WERI-Rb-1 (cell line): Measurements from ENCODE around the gene SH3RF1.

Experiments used
- DNase-seq: peaks from one replicate; pipeline ENCODE4 v3.0.0-alpha.2; 2020
- H3K27ac ChIP-seq: fragments of 250-450 bp; sonication (Bioruptor Pico); 2 replicates; pipeline ENCODE4 v1.5.1; 2020; ENCODE audit warnings: mild to moderate bottlenecking, moderate library complexity
- H3K27me3 ChIP-seq: fragments of 250-450 bp; sonication (Bioruptor Pico); 2 replicates; pipeline ENCODE4 v1.5.1; 2021; ENCODE audit warnings: mild to moderate bottlenecking, low read depth, moderate library complexity; ENCODE audit not compliant: insufficient read depth, severe bottlenecking
- H3K36me3 ChIP-seq: fragments of 250-450 bp; sonication (Bioruptor Pico); 2 replicates; pipeline ENCODE4 v1.5.1; 2020; ENCODE audit warnings: mild to moderate bottlenecking, moderate library complexity
- H3K4me3 ChIP-seq: 2 replicates; pipeline ENCODE4 v1.5.1; 2011; ENCODE audit warnings: low read depth, mild to moderate bottlenecking, control low read depth, low read length
- H3K9me3 ChIP-seq: fragments of 250-450 bp; sonication (Bioruptor Pico); 2 replicates; pipeline ENCODE4 v1.5.1; 2021; ENCODE audit warnings: mild to moderate bottlenecking, moderate library complexity; ENCODE audit not compliant: severe bottlenecking
- TF ChIP-seq, protein P1 (sequence below): IDR thresholded peaks from 2 replicates; pipeline ENCODE4 v1.5.1; 2011; ENCODE audit warnings: low read depth, mild to moderate bottlenecking, control low read depth, inconsistent platforms, low read length

Gene SH3RF1

DNA sequence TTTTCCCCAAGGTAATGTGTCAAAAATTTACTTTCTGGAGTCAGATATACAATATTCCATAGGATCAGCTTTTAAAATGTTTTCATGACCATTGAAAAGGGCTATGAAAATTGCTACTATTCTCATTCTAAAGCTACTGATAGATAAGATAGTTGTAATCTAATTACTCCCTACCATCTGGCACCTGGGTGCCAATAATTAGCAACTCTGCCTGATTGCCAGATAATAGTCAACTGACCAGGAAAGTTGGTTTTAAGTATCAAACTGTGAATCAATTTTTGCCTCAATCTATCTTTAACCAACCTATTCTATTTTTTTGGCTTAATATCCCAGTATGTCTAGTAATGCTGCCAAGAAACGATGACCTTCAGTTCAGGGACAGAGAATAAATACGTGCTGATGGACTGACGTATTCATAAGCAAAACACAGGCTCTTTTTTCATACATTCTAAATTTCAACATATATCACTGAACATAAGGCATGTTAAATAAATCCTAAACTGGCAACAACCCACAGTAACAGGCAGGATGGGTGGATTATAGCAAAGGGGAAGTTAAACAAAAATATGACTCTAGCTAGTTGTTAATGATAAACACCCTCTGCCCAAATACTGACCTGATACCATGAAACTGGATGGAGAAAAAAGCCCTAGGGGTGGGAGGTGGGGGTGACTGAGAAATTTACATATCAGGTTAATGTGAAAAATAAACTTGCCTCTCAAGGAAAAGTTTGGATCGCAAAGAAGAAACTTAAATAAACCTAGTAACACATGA lies 18.2 kb downstream of the SH3RF1 start:
- H3K36me3 ChIP-seq = no peaks in the 10 kb centered on the region
- H3K27ac ChIP-seq = no peak overlapping the region
- H3K27me3 ChIP-seq = no peaks in the 10 kb centered on the region
- TF ChIP-seq, protein P1, sequence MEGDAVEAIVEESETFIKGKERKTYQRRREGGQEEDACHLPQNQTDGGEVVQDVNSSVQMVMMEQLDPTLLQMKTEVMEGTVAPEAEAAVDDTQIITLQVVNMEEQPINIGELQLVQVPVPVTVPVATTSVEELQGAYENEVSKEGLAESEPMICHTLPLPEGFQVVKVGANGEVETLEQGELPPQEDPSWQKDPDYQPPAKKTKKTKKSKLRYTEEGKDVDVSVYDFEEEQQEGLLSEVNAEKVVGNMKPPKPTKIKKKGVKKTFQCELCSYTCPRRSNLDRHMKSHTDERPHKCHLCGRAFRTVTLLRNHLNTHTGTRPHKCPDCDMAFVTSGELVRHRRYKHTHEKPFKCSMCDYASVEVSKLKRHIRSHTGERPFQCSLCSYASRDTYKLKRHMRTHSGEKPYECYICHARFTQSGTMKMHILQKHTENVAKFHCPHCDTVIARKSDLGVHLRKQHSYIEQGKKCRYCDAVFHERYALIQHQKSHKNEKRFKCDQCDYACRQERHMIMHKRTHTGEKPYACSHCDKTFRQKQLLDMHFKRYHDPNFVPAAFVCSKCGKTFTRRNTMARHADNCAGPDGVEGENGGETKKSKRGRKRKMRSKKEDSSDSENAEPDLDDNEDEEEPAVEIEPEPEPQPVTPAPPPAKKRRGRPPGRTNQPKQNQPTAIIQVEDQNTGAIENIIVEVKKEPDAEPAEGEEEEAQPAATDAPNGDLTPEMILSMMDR = no peak
- DNase-seq = no peak
- H3K4me3 ChIP-seq = no peak overlapping the region
- no peaks in the 10 kb centered on the region for H3K9me3 ChIP-seq

DNA sequence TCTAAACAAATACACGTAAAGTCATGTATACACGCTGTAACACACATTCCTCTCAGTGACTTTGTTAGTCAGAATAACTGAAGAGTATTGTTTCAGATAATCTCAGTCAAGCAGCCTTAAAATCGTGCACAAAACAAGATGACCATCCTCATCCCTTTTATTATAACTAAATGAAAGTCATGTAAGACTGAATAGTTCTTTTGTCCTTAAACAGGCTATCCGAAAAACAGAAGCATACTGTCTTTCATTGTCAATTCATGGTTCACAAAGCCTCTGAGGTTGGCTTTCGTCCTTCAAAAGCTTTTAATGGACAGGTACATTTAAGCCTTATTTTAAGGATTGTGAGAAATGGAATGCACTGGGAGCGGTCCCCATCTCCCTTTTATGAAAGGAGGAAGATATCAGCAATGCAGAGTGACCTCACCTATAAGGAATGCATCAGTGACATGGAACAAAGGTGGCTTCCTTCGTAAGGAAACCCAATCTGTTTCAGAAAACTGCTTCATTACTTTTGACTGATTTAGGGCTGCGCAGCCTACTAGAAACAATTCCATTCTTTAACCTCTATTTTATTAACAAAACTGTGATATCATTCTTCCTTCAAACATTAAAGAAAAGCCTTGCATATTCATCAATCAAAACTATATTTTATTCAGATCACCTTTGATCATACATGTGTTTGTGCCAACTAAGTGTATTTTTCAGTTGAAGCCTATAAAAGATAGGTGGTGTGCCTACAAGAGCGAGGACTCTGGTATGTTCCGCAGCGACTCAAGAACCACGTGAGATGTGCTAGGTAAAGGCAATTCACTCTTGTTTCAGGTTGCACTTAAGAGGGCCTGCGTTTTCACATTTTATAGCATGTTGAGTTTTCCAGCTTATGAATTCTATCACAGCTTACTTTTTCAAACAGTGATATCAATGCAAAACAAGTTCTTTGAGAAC lies 19.2 kb downstream of the SH3RF1 start:
- H3K9me3 ChIP-seq = no peaks in the 10 kb centered on the region
- no peaks in the 10 kb centered on the region for H3K36me3 ChIP-seq
- no peaks in the 10 kb centered on the region for H3K27me3 ChIP-seq
- no peak for DNase-seq
- TF ChIP-seq, protein P1 = no peak
- no peak overlapping the region for H3K4me3 ChIP-seq
- no peak overlapping the region for H3K27ac ChIP-seq

DNA sequence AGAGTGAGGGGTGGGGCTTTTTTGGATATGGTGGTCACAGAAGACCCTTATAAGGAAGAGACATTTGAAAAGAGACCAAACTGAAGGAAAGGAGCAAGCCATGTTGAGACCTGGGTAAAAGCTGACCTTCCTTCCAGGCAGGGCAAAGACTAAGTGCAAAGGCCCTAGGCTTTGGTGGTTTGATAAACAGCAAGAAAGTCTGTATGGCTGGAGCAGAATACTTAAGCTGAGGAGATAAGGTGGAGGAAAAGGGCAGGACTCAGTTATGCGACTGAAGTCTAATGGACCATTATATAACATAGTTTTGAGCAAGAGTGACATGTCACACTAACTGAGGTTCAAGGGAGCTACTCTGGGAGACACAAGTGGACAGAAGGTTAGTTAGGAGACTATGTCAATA lies 20.0 kb downstream of the SH3RF1 start:
- H3K27ac ChIP-seq = no peak overlapping the region

DNA sequence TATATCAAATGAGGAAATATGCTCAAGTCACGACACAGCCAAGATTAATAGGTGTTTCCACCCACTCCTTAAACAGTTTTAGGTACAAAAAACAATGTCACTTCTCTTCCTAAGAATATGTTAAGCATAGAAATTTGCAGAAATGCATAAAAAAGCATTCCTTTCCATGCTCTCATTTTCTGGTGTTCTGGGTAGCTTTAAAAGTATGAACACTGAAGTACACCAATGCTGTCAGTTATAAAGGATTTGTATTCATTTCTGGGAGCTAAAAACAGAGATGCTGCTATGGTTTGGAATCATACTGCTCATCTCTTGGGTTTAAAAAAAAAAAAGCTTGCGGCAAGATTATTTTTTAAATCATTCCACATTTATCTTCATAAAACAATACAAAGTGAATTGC lies 20.8 kb downstream of the SH3RF1 start:
- H3K9me3 ChIP-seq = no peaks in the 10 kb centered on the region
- no peak overlapping the region for H3K4me3 ChIP-seq
- H3K27ac ChIP-seq = no peak overlapping the region
- TF ChIP-seq, protein P1 = no peak
- no peak for DNase-seq
- H3K27me3 ChIP-seq = no peaks in the 10 kb centered on the region
- no peaks in the 10 kb centered on the region for H3K36me3 ChIP-seq

More for the DNA sequence above, 20.0 kb downstream of the SH3RF1 start:
- no peaks in the 10 kb centered on the region for H3K27me3 ChIP-seq
- no peaks in the 10 kb centered on the region for H3K9me3 ChIP-seq
- H3K4me3 ChIP-seq = no peak overlapping the region
- no peak for DNase-seq
- TF ChIP-seq, protein P1 = no peak
- H3K36me3 ChIP-seq = no peaks in the 10 kb centered on the region

DNA sequence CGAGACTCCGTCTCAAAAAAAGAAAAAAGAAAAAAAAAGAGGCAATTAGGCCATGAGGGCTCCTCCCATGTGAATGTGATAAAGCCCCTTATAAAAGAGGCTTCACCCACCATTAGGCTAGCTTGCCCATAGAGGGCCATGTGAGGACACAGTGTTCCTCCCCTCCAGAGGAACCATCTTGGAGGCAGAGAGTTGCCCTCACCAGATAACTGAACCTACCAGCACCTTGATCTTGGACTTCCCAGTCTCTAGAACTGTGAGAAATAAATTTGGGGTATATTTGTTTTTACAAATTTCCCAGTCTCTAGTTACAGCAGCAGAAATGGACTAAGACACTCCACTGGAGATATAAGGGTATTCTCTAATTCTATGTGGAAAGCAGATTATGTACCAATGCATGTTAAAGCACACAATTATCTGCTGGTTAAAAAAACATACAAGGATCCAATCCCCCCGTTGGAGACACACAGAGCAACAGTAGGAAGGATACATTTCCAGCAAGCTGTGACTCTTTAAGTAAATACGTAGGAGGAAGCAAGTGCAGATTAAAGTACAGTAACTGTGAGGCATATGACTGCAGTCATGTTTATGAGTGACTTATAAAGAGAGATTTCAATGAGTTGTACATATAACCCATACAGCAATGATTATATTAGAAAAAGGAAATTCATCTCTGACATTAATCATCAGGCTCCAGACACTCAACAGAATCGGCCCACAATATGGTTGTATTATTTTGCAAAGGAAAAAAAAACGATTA lies 21.4 kb downstream of the SH3RF1 start:
- H3K27ac ChIP-seq = no peak overlapping the region
- no peaks in the 10 kb centered on the region for H3K9me3 ChIP-seq
- no peaks in the 10 kb centered on the region for H3K36me3 ChIP-seq
- DNase-seq = no peak
- TF ChIP-seq, protein P1 = no peak
- no peaks in the 10 kb centered on the region for H3K27me3 ChIP-seq
- H3K4me3 ChIP-seq = no peak overlapping the region
